HepG2 (cell line): ENCODE results near the gene DOK4. TPM values are rescaled to one million over a fixed set of nuclear protein-coding genes. Genes with fewer than 3 reads are reported as not detected.

Experiments
- ATRX ChIP-seq: sonication (generic); formaldehyde crosslinking; IDR thresholded peaks from 2 replicates; pipeline ENCODE4 v1.4.0; 2020; ENCODE audit warnings: missing genetic modification reagents, borderline replicate concordance
- GLI4 ChIP-seq: sonication (generic); formaldehyde crosslinking; IDR thresholded peaks from 2 replicates; pipeline ENCODE4 v1.5.1; 2020; ENCODE audit warnings: missing genetic modification reagents, mild to moderate bottlenecking, moderate library complexity, borderline replicate concordance
- HHEX ChIP-seq: IDR thresholded peaks from 2 replicates; pipeline ENCODE4 v1.6.1; 2016; ENCODE audit warnings: control low read depth
- HMGA1 ChIP-seq: sonication (generic); formaldehyde crosslinking; conservative IDR thresholded peaks from 2 replicates; pipeline ENCODE4 v1.4.0; 2020; ENCODE audit warnings: missing genetic modification reagents
- MTF1 ChIP-seq: sonication (generic); formaldehyde crosslinking; IDR thresholded peaks from 2 replicates; pipeline ENCODE4 v1.5.0; 2020; ENCODE audit warnings: missing genetic modification reagents
- NFIC ChIP-seq: IDR thresholded peaks from 2 replicates; pipeline ENCODE4 v1.6.1; 2012; ENCODE audit warnings: mild to moderate bottlenecking, low read length, inconsistent platforms
- POLR2AphosphoS5 ChIP-seq: IDR thresholded peaks from 2 replicates; pipeline ENCODE4 v1.6.1; 2012; ENCODE audit warnings: low read depth, low read length
- RBFOX2 ChIP-seq: fragments of 200-400 bp; formaldehyde crosslinking; IDR thresholded peaks from 2 replicates; pipeline ENCODE4 v1.6.1; 2017; ENCODE audit warnings: low read depth, mild to moderate bottlenecking, low read length
- RELA ChIP-seq: sonication (generic); formaldehyde crosslinking; IDR thresholded peaks from 2 replicates; pipeline ENCODE4 v1.4.0; 2020; ENCODE audit warnings: missing genetic modification reagents
- ZBTB39 ChIP-seq: sonication (generic); formaldehyde crosslinking; IDR thresholded peaks from 2 replicates; pipeline ENCODE4 v1.5.0; 2020; ENCODE audit warnings: missing genetic modification reagents
- ZEB1 ChIP-seq: IDR thresholded peaks from 2 replicates; pipeline ENCODE4 v1.6.1; 2012; ENCODE audit warnings: mild to moderate bottlenecking, low read depth, inconsistent platforms; ENCODE audit not compliant: insufficient replicate concordance
- ZFP91 ChIP-seq: sonication (generic); formaldehyde crosslinking; IDR thresholded peaks from 2 replicates; pipeline ENCODE4 v1.9.0; 2022; ENCODE audit warnings: missing genetic modification reagents, mild to moderate bottlenecking, borderline replicate concordance
- ZNF121 ChIP-seq: sonication (generic); formaldehyde crosslinking; IDR thresholded peaks from 2 replicates; pipeline ENCODE4 v1.5.0; 2020; ENCODE audit warnings: mild to moderate bottlenecking, missing genetic modification reagents
- ZNF7 ChIP-seq: IDR thresholded peaks from 2 replicates; pipeline ENCODE4 v1.6.1; 2016; ENCODE audit warnings: missing biosample characterization, missing genetic modification reagents
- ZNF772 ChIP-seq: sonication (generic); formaldehyde crosslinking; IDR thresholded peaks from 2 replicates; pipeline ENCODE4 v1.5.0; 2020; ENCODE audit warnings: mild to moderate bottlenecking, missing genetic modification reagents
- polyA plus RNA-seq, 8 experiments: library from polyadenylated mRNA; depleted of rRNA in 3 of 8; stranded (reverse) in 7 of 8; unstranded in 1 of 8; fragments of >200 nt; fragmentation: Illumina TruSeq in 4 of 8; extraction: Trizol in 4 of 8; gene quantifications; 2 replicates each; pipeline versions ENCODE4 v1.2.1 to v1.2.3, GENCODE V29; 2011 to 2016; ENCODE audit warnings: low read depth in 4 of 8, missing spikeins in 1 of 8, mixed read lengths in 1 of 8; ENCODE audit not compliant: insufficient read depth in 1 of 8
- total RNA-seq, 5 experiments: library from RNA; depleted of rRNA; stranded (reverse); fragments of >200 nt; fragmentation: Illumina TruSeq; extraction: Trizol; gene quantifications; 2 replicates each; pipeline ENCODE4 v1.2.3, GENCODE V29; 2016; ENCODE audit warnings: low read depth in 1 of 5
- TF ChIP-seq, protein P1 (sequence below): sonication (generic); formaldehyde crosslinking; IDR thresholded peaks from 2 replicates; pipeline ENCODE4 v1.5.1; 2020; ENCODE audit warnings: mild to moderate bottlenecking, missing genetic modification reagents, borderline replicate concordance

The DOK4 gene
- total and polyA plus RNA-seq, 2 of the 13 experiments (the other 11 are each of a cell fraction or from before 2014, with no cell fraction given) = 52.7 to 70.0 TPM

DNA sequence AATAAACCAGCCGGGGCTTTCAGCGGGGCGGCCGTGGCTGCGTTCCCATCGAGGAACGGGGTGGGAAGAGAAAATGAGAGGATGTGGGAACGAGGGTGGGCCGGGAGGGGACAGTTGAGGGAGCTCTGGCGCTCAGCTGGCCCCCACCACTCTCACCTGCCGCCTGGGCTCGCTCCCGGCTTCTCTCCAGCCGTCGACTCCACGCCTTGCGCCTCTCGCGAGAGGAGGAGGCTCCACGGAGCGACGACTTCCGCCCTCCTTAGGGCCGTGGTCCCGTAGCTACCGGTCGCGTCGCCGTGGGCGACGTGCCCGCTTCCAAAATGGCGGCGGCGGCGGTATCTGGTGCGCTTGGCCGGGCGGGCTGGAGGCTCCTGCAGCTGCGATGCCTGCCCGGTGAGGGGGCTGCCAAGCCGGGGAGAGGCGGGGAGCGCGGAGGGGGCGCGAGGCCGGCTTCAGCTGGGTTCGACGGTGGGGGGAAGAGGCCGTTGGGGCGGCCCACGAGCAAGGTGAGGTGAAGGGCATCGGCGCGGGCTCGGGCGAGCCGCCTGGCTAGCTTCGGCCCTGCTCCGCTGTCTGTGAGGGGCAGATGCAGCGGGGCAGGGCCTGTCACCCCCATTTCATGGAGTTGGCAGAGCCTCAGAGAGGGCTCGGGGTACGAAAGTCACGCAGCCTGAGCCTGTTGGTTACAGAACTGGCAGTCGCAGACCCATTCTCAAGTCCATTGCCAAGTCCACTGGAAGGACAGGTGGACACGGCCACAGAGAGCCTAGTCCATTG lies 38.9 kb downstream of the DOK4 start, which contains the start of the genes CIAPIN1 and COQ9 (continued):
- TF ChIP-seq ZNF772 (CRISPR knock-in tag) = peak; percentile 78; the same call in 1 of the 2 replicates
- TF ChIP-seq ZBTB39 (CRISPR knock-in tag) = no peak
- TF ChIP-seq NFIC = no peak
- TF ChIP-seq GLI4 (CRISPR knock-in tag) = peak; percentile 99
- TF ChIP-seq ATRX (CRISPR knock-in tag) = no peak
- peak; percentile 91 for TF ChIP-seq POLR2AphosphoS5
- TF ChIP-seq, protein P1, sequence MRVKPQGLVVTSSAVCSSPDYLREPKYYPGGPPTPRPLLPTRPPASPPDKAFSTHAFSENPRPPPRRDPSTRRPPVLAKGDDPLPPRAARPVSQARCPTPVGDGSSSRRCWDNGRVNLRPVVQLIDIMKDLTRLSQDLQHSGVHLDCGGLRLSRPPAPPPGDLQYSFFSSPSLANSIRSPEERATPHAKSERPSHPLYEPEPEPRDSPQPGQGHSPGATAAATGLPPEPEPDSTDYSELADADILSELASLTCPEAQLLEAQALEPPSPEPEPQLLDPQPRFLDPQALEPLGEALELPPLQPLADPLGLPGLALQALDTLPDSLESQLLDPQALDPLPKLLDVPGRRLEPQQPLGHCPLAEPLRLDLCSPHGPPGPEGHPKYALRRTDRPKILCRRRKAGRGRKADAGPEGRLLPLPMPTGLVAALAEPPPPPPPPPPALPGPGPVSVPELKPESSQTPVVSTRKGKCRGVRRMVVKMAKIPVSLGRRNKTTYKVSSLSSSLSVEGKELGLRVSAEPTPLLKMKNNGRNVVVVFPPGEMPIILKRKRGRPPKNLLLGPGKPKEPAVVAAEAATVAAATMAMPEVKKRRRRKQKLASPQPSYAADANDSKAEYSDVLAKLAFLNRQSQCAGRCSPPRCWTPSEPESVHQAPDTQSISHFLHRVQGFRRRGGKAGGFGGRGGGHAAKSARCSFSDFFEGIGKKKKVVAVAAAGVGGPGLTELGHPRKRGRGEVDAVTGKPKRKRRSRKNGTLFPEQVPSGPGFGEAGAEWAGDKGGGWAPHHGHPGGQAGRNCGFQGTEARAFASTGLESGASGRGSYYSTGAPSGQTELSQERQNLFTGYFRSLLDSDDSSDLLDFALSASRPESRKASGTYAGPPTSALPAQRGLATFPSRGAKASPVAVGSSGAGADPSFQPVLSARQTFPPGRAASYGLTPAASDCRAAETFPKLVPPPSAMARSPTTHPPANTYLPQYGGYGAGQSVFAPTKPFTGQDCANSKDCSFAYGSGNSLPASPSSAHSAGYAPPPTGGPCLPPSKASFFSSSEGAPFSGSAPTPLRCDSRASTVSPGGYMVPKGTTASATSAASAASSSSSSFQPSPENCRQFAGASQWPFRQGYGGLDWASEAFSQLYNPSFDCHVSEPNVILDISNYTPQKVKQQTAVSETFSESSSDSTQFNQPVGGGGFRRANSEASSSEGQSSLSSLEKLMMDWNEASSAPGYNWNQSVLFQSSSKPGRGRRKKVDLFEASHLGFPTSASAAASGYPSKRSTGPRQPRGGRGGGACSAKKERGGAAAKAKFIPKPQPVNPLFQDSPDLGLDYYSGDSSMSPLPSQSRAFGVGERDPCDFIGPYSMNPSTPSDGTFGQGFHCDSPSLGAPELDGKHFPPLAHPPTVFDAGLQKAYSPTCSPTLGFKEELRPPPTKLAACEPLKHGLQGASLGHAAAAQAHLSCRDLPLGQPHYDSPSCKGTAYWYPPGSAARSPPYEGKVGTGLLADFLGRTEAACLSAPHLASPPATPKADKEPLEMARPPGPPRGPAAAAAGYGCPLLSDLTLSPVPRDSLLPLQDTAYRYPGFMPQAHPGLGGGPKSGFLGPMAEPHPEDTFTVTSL = no peak
- no peak; the same call in 1 of the 2 replicates for TF ChIP-seq MTF1
- peak; percentile 83 for TF ChIP-seq ZNF121 (CRISPR knock-in tag)
- no peak for TF ChIP-seq ZNF7 (CRISPR knock-in tag)
- no peak for TF ChIP-seq HHEX (CRISPR knock-in tag)
- TF ChIP-seq ZEB1 = no peak
- TF ChIP-seq ZFP91 (CRISPR knock-in tag) = peak; percentile 98
- peak; percentile 99 for TF ChIP-seq RBFOX2
- no peak for TF ChIP-seq HMGA1 (CRISPR knock-in tag)
- no peak for TF ChIP-seq RELA (CRISPR knock-in tag)
